MM.1S (cell line): Measurements from ENCODE around the gene ERCC4.

Source experiments
- DNase-seq: peaks from one replicate; pipeline ENCODE4 v3.0.0-alpha.2; 2015
- H2AFZ ChIP-seq: fragments of 300-600 bp; sonication (generic); 2 replicates; pipeline ENCODE4 v1.6.0; 2016; ENCODE audit warnings: antibody characterized with exemption, low read length
- H3F3A ChIP-seq: fragments of 300-600 bp; sonication (generic); 2 replicates; pipeline ENCODE4 v1.6.1; 2016; ENCODE audit warnings: mild to moderate bottlenecking, antibody characterized with exemption, low read length, moderate library complexity, mixed read lengths; ENCODE audit not compliant: insufficient read depth
- H3K27ac ChIP-seq: fragments of 300-600 bp; sonication (generic); 2 replicates; pipeline ENCODE4 v1.5.1; 2016; ENCODE audit warnings: mild to moderate bottlenecking, low read length
- H3K27me3 ChIP-seq: fragments of 300-600 bp; sonication (generic); replicated peaks from 2 replicates; pipeline ENCODE4 v1.6.0; 2016; ENCODE audit warnings: low read length; ENCODE audit not compliant: insufficient read depth
- H3K36me3 ChIP-seq: fragments of 300-600 bp; sonication (generic); replicated peaks from 2 replicates; pipeline ENCODE4 v1.6.1; 2016; ENCODE audit warnings: mild to moderate bottlenecking, low read length, mixed read lengths; ENCODE audit not compliant: insufficient read depth
- H3K4me1 ChIP-seq: fragments of 300-600 bp; sonication (generic); 2 replicates; pipeline ENCODE4 v1.6.1; 2016; ENCODE audit warnings: low read length, mixed read lengths
- H3K4me2 ChIP-seq: fragments of 300-600 bp; sonication (generic); 2 replicates; pipeline ENCODE4 v1.6.0; 2016; ENCODE audit warnings: low read depth, low read length
- H3K4me3 ChIP-seq: fragments of 300-600 bp; sonication (generic); 2 replicates; pipeline ENCODE4 v1.5.1; 2016; ENCODE audit warnings: low read length, mixed read lengths
- H3K79me2 ChIP-seq: fragments of 300-600 bp; sonication (generic); 2 replicates; pipeline ENCODE4 v1.6.1; 2016; ENCODE audit warnings: mixed run types, low read length, mixed read lengths
- H3K9ac ChIP-seq: fragments of 300-600 bp; sonication (generic); 2 replicates; pipeline ENCODE4 v1.6.1; 2016; ENCODE audit warnings: low read length, mixed read lengths
- H3K9me2 ChIP-seq: fragments of 300-600 bp; sonication (generic); replicated peaks from 2 replicates; pipeline ENCODE4 v1.6.1; 2016; ENCODE audit warnings: mild to moderate bottlenecking, low read length, mixed read lengths; ENCODE audit not compliant: insufficient read depth
- H3K9me3 ChIP-seq: fragments of 300-600 bp; sonication (generic); replicated peaks from 2 replicates; pipeline ENCODE4 v1.6.1; 2016; ENCODE audit warnings: mild to moderate bottlenecking, low read length, mixed read lengths; ENCODE audit not compliant: insufficient read depth
- H4K20me1 ChIP-seq: fragments of 300-600 bp; sonication (generic); 2 replicates; pipeline ENCODE4 v1.6.1; 2016; ENCODE audit warnings: mild to moderate bottlenecking, low read length, moderate library complexity, mixed read lengths; ENCODE audit not compliant: insufficient read depth
- CTCF ChIP-seq: fragments of 300-600 bp; sonication (generic); IDR thresholded peaks from 2 replicates; pipeline ENCODE4 v1.5.1; 2016; ENCODE audit warnings: antibody characterized with exemption, low read length, mixed read lengths
- EZH2 ChIP-seq: fragments of 300-600 bp; sonication (generic); optimal IDR thresholded peaks from 2 replicates; pipeline ENCODE3; 2017; ENCODE audit warnings: low read depth, mild to moderate bottlenecking, antibody characterized with exemption, low read length, mixed read lengths
- EZH2phosphoT487 ChIP-seq: fragments of 300-600 bp; sonication (generic); IDR thresholded peaks from 2 replicates; pipeline ENCODE4 v1.6.1; 2018; ENCODE audit warnings: antibody characterized with exemption, low read length

The ERCC4 gene

GRCh38 chr16:13935408-13935807 lies 15.5 kb downstream of the ERCC4 start:
- no peaks in the 10 kb centered on the region for H4K20me1 ChIP-seq
- TF ChIP-seq EZH2phosphoT487, result no peak
- TF ChIP-seq EZH2, result no peak
- TF ChIP-seq CTCF, result peak; percentile 42
- H2AFZ ChIP-seq, result no peak overlapping the region
- no peak overlapping the region for H3K9ac ChIP-seq
- H3K4me3 ChIP-seq, result no peak overlapping the region
- no peaks in the 10 kb centered on the region for H3K4me1 ChIP-seq
- no peak overlapping the region for H3K27ac ChIP-seq
- no peaks in the 10 kb centered on the region for H3K9me3 ChIP-seq
- no peaks in the 10 kb centered on the region for H3K9me2 ChIP-seq
- no peaks in the 10 kb centered on the region for H3F3A ChIP-seq
- H3K27me3 ChIP-seq, result no peaks in the 10 kb centered on the region
- 0 out of 2 replicates have a peak, but pooled peaks cover 5% of the 10 kb centered on the region for H3K36me3 ChIP-seq
- no peak overlapping the region for H3K4me2 ChIP-seq
- H3K79me2 ChIP-seq, result no peaks in the 10 kb centered on the region
- DNase-seq, result no peak

- Histone ChIP-seq H3K4me2 (no peak overlapping the region), H3K79me2 (no peaks in the 10 kb centered on the region), H3K36me3 (0 out of 2 replicates have a peak, but pooled peaks cover 5% of the 10 kb centered on the region), H3K27me3 (no peaks in the 10 kb centered on the region), H3K4me1 (no peaks in the 10 kb centered on the region), H3K9me2 (no peaks in the 10 kb centered on the region), H3F3A (no peaks in the 10 kb centered on the region), H3K27ac (no peak overlapping the region), H4K20me1 (no peaks in the 10 kb centered on the region), H3K4me3 (no peak overlapping the region), H3K9ac (no peak overlapping the region), H3K9me3 (no peaks in the 10 kb centered on the region), H2AFZ (no peak overlapping the region)
- DNase-seq, result no peak
- TF ChIP-seq CTCF, result no peak
- TF ChIP-seq EZH2phosphoT487, result no peak
- TF ChIP-seq EZH2, result no peak
Measured at GRCh38 chr16:13936155-13936554, 16.2 kb downstream of the ERCC4 start.

GRCh38 chr16:13936596-13937081 lies 16.7 kb downstream of the ERCC4 start:
- H3K9ac ChIP-seq, result no peak overlapping the region
- no peak overlapping the region for H3K4me3 ChIP-seq
- no peaks in the 10 kb centered on the region for H3K79me2 ChIP-seq
- no peak overlapping the region for H3K4me2 ChIP-seq
- no peaks in the 10 kb centered on the region for H3K9me2 ChIP-seq
- H2AFZ ChIP-seq, result no peak overlapping the region
- TF ChIP-seq EZH2 (no peak), EZH2phosphoT487 (no peak), CTCF (no peak)
- no peak for DNase-seq
- H3F3A ChIP-seq, result no peaks in the 10 kb centered on the region
- H3K27me3 ChIP-seq, result no peaks in the 10 kb centered on the region
- no peak overlapping the region for H3K27ac ChIP-seq
- H3K4me1 ChIP-seq, result no peaks in the 10 kb centered on the region
- H4K20me1 ChIP-seq, result no peaks in the 10 kb centered on the region
- 0 out of 2 replicates have a peak, but pooled peaks cover 5% of the 10 kb centered on the region for H3K36me3 ChIP-seq
- no peaks in the 10 kb centered on the region for H3K9me3 ChIP-seq
